HepG2 (cell line): ENCODE data around the gene CDH23. TPM values are rescaled to one million over a fixed set of nuclear protein-coding genes. Genes with fewer than 3 reads are reported as not detected.

ENCODE experiments used
- ATAC-seq: fragments of 200-7000 bp; cut with Tn5 transposase; 3 replicates; pipeline ENCODE4 v1.9.1; 2020; ENCODE audit warnings: mild to moderate bottlenecking, moderate library complexity
- BruUV-seq: library from RNA; stranded (reverse); fragments of 400-500 nt; replicated peaks from 2 replicates; lab custom pipeline; 2021; lab: Mats Ljungman, UMichigan
- CTCF ChIA-PET: fragments of 300-600 bp; formaldehyde crosslinking; extraction: SDS; loops from one replicate; lab custom pipeline; 2021; ENCODE audit warnings: low total read pairs, inconsistent platforms, low intra/inter-chr PET ratio; lab: Yijun Ruan, JAX
- POLR2A ChIA-PET: fragments of 350-600 bp; sonication (Branson Sonifier 250); formaldehyde crosslinking; loops from one replicate; lab custom pipeline; 2020; ENCODE audit warnings: antibody characterized with exemption, inconsistent platforms; lab: Yijun Ruan, JAX
- DNase-seq: peaks from one replicate; pipeline ENCODE4 v3.0.0-alpha.2; 2015; ENCODE audit warnings: low spot score
- FAIRE-seq: peaks from 3 replicates; lab custom pipeline; 2011; peaks lifted over from hg19 to GRCh38; lab: Jason Lieb, UNC
- H2AFZ ChIP-seq: one replicate; pipeline ENCODE4 v1.6.1; 2011; ENCODE audit warnings: low read length, inconsistent platforms
- H3K27ac ChIP-seq: fragments of 300-600 bp; 3 replicates; pipeline ENCODE4 v1.8.0; 2011; ENCODE audit warnings: mixed run types, mild to moderate bottlenecking, mixed read lengths, low read length, inconsistent platforms; ENCODE audit not compliant: insufficient read depth; ENCODE audit errors: extremely low read length
- H3K27me3 ChIP-seq, 2 experiments: fragments of 200-600 bp in 1 of 2; 2 replicates in 1 of 2; 3 replicates in 1 of 2; pipeline versions ENCODE4 v1.6.0 to v1.8.0; 2011; ENCODE audit warnings: low read length in 2 of 2, mild to moderate bottlenecking in 2 of 2, moderate library complexity in 2 of 2, inconsistent platforms in 1 of 2; ENCODE audit not compliant: insufficient read depth in 2 of 2, control insufficient read depth in 1 of 2
- H3K36me3 ChIP-seq, 2 experiments: fragments of 200-600 bp in 1 of 2; replicated peaks in 1 of 2; 2 replicates in 1 of 2; 3 replicates in 1 of 2; pipeline versions ENCODE4 v1.5.1 to v1.8.0; 2011; ENCODE audit warnings: low read length in 2 of 2, inconsistent platforms in 1 of 2; ENCODE audit not compliant: insufficient read depth in 2 of 2, control insufficient read depth in 1 of 2
- H3K4me1 ChIP-seq: 2 replicates; pipeline ENCODE4 v1.5.1; 2012; ENCODE audit warnings: low read length, inconsistent platforms; ENCODE audit not compliant: insufficient read depth
- H3K4me2 ChIP-seq: 2 replicates; pipeline ENCODE4 v1.6.0; 2011; ENCODE audit warnings: low read depth, low read length, inconsistent platforms
- H3K4me3 ChIP-seq, 3 experiments: fragments of 200-600 bp in 1 of 3; sonication (generic), shearing (Covaris generic) in 1 of 3; replicated peaks in 1 of 3; 2 replicates each; pipeline ENCODE4 v1.5.1; 2011 to 2016; ENCODE audit warnings: low read length in 3 of 3, inconsistent platforms in 2 of 3, low read depth in 2 of 3, mild to moderate bottlenecking in 2 of 3, control low read depth in 1 of 3, mixed read lengths in 1 of 3; ENCODE audit not compliant: insufficient read depth in 1 of 3
- H3K79me2 ChIP-seq: one replicate; pipeline ENCODE4 v1.6.1; 2011; ENCODE audit warnings: low read length, inconsistent platforms; ENCODE audit not compliant: insufficient read depth
- H3K9ac ChIP-seq: 2 replicates; pipeline ENCODE4 v1.6.0; 2011; ENCODE audit warnings: mild to moderate bottlenecking, low read depth, low read length, inconsistent platforms; ENCODE audit not compliant: insufficient read depth
- H3K9me3 ChIP-seq: 2 replicates; pipeline ENCODE4 v1.5.1; 2012; ENCODE audit warnings: mild to moderate bottlenecking, low read length
- H4K20me1 ChIP-seq: 2 replicates; pipeline ENCODE4 v1.6.0; 2011; ENCODE audit warnings: inconsistent platforms, mild to moderate bottlenecking, low read length, moderate library complexity; ENCODE audit not compliant: insufficient read depth
- HHEX ChIP-seq: IDR thresholded peaks from 2 replicates; pipeline ENCODE4 v1.6.1; 2016; ENCODE audit warnings: control low read depth
- PRDM10 ChIP-seq: sonication (generic); formaldehyde crosslinking; IDR thresholded peaks from 2 replicates; pipeline ENCODE4 v1.4.0; 2020; ENCODE audit warnings: low read depth, missing genetic modification reagents
- SKI ChIP-seq: fragments of 450-650 bp; IDR thresholded peaks from one replicate; pipeline ENCODE4 v1.6.1; 2018; ENCODE audit warnings: mild to moderate bottlenecking; ENCODE audit not compliant: partially characterized antibody
- ZC3H4 ChIP-seq: sonication (generic); formaldehyde crosslinking; IDR thresholded peaks from 2 replicates; pipeline ENCODE4 v1.4.0; 2020; ENCODE audit warnings: missing genetic modification reagents, borderline replicate concordance
- ZFY ChIP-seq: sonication (generic); formaldehyde crosslinking; IDR thresholded peaks from 2 replicates; pipeline ENCODE4 v1.4.0; 2020; ENCODE audit warnings: missing genetic modification reagents
- ZNF264 ChIP-seq: sonication (generic); formaldehyde crosslinking; IDR thresholded peaks from 2 replicates; pipeline ENCODE4 v1.4.0; 2020; ENCODE audit warnings: missing genetic modification reagents
- ZNF564 ChIP-seq: sonication (generic); formaldehyde crosslinking; IDR thresholded peaks from 2 replicates; pipeline ENCODE4 v1.8.1; 2023; ENCODE audit warnings: mild to moderate bottlenecking, missing genetic modification reagents
- WGBS: methylation state at CpG from one replicate; pipeline ENCODE4 v1.1.6; 2017; ENCODE audit warnings: low lambda C conversion rate; 5-methylcytosine and 5-hydroxymethylcytosine counted together
- in situ Hi-C: cut with HindIII; loops from 2 replicates; pipeline ENCODE4 v1.10.0; 2017; ENCODE audit warnings: low pct_unique_long_range_greater_than_20kb; ENCODE audit not compliant: extremely low pct_ligation_motif_present
- intact Hi-C: fragments of 100-400 bp; cut with micrococcal nuclease; formaldehyde crosslinking; loops from one replicate; pipeline ENCODE4 v1.10.0; 2022; ENCODE audit not compliant: unreplicated experiment
- polyA plus RNA-seq, 8 experiments: library from polyadenylated mRNA; depleted of rRNA in 3 of 8; stranded (reverse) in 7 of 8; unstranded in 1 of 8; fragments of >200 nt; fragmentation: Illumina TruSeq in 4 of 8; extraction: Trizol in 4 of 8; gene quantifications; 2 replicates each; pipeline versions ENCODE4 v1.2.1 to v1.2.3, GENCODE V29; 2011 to 2016; ENCODE audit warnings: low read depth in 4 of 8, missing spikeins in 1 of 8, mixed read lengths in 1 of 8; ENCODE audit not compliant: insufficient read depth in 1 of 8
- total RNA-seq, 5 experiments: library from RNA; depleted of rRNA; stranded (reverse); fragments of >200 nt; fragmentation: Illumina TruSeq; extraction: Trizol; gene quantifications; 2 replicates each; pipeline ENCODE4 v1.2.3, GENCODE V29; 2016; ENCODE audit warnings: low read depth in 1 of 5
- TF ChIP-seq, protein P1 (sequence below), 2 experiments: fragments of 450-650 bp in 1 of 2; sonication (generic) in 1 of 2; formaldehyde crosslinking; IDR thresholded peaks; 2 replicates each; pipeline versions ENCODE4 v1.5.0 to v1.8.0; 2020 to 2022; ENCODE audit warnings: mild to moderate bottlenecking in 1 of 2, missing genetic modification reagents in 1 of 2
- TF ChIP-seq, protein P2 (sequence below): sonication (generic); formaldehyde crosslinking; IDR thresholded peaks from 2 replicates; pipeline ENCODE4 v1.5.1; 2020; ENCODE audit warnings: mild to moderate bottlenecking, missing genetic modification reagents, moderate library complexity

CDH23 gene
- total and polyA plus RNA-seq, 2 of the 13 experiments (the other 11 are each of a cell fraction or from before 2014, with no cell fraction given), result 0.13 TPM; not detected in 1

DNA sequence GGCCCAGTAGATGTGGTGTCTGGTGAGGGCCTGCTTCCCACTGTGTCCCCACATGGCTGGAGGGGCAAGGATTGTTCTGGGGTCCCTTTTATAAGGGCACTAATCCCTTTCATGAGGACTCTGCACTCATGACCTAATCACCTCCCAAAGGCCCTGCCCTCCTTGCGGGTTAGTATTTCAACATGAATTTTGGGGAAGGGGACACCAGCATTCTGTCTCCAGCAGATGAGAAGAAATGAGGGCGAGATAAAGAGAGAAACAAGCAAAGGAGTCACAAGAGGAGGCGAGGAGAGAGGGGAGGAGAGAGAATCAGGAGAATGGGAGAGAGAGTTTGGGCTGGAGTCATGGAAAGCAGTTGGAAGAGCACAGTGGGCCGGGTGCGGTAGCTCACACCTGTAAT, 239.1 kb downstream of the CDH23 start:
- FAIRE-seq, result no peak
- H3K4me1 ChIP-seq, result peaks cover 66% of the 10 kb centered on the region
- no peaks in the 10 kb centered on the region; a peak in 2 of 5 replicates for H3K27me3 ChIP-seq
- no peak for DNase-seq
- TF ChIP-seq HHEX, result no peak
- 0 out of 2 replicates have a peak, but pooled peaks have one; percentile 8 for TF ChIP-seq ZNF564 (CRISPR knock-in tag)
- peak; percentile 94 for TF ChIP-seq ZNF264
- TF ChIP-seq, all 625 proteins: peak for 2
- ATAC-seq, result no peak
- Histone ChIP-seq H3K9me3 (no peaks in the 10 kb centered on the region), H3K36me3 (no peaks in the 10 kb centered on the region), H4K20me1 (no peaks in the 10 kb centered on the region), H3K9ac (no peak overlapping the region), H3K27ac (no peak overlapping the region), H2AFZ (no peak overlapping the region), H3K4me3 (no peak overlapping the region), H3K4me2 (peak overlapping the region; percentile 60), H3K79me2 (no peaks in the 10 kb centered on the region)
- POLR2A ChIA-PET, result no interaction called here
- in situ Hi-C loops (no loop called here), intact Hi-C loops (no loop called here)
- BruUV-seq, result no TSS peak
- WGBS, result 37% methylated on average over 5 of the region's 5 CpGs
- CTCF ChIA-PET, result no interaction called here

- no peaks in the 10 kb centered on the region for H3K79me2 ChIP-seq
- WGBS, result 33% methylated on average over 4 of the region's 5 CpGs
- intact Hi-C loops, result no loop called here
- FAIRE-seq (no peak), DNase-seq (no peak), ATAC-seq (no peak)
- POLR2A ChIA-PET, result no interaction called here
- H3K36me3 ChIP-seq, result no peaks in the 10 kb centered on the region
- no peak overlapping the region for H3K27ac ChIP-seq
- TF ChIP-seq SKI (no peak), ZFY (CRISPR knock-in tag) (peak; percentile 28; the same call in 1 of the 2 replicates), ZC3H4 (CRISPR knock-in tag) (no peak), PRDM10 (CRISPR knock-in tag) (peak; percentile 83)
- TF ChIP-seq, protein P1, sequence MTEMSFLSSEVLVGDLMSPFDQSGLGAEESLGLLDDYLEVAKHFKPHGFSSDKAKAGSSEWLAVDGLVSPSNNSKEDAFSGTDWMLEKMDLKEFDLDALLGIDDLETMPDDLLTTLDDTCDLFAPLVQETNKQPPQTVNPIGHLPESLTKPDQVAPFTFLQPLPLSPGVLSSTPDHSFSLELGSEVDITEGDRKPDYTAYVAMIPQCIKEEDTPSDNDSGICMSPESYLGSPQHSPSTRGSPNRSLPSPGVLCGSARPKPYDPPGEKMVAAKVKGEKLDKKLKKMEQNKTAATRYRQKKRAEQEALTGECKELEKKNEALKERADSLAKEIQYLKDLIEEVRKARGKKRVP (CRISPR knock-in tag; IDR thresholded peaks at IDR 0.05), result no peak
- TF ChIP-seq, protein P2, sequence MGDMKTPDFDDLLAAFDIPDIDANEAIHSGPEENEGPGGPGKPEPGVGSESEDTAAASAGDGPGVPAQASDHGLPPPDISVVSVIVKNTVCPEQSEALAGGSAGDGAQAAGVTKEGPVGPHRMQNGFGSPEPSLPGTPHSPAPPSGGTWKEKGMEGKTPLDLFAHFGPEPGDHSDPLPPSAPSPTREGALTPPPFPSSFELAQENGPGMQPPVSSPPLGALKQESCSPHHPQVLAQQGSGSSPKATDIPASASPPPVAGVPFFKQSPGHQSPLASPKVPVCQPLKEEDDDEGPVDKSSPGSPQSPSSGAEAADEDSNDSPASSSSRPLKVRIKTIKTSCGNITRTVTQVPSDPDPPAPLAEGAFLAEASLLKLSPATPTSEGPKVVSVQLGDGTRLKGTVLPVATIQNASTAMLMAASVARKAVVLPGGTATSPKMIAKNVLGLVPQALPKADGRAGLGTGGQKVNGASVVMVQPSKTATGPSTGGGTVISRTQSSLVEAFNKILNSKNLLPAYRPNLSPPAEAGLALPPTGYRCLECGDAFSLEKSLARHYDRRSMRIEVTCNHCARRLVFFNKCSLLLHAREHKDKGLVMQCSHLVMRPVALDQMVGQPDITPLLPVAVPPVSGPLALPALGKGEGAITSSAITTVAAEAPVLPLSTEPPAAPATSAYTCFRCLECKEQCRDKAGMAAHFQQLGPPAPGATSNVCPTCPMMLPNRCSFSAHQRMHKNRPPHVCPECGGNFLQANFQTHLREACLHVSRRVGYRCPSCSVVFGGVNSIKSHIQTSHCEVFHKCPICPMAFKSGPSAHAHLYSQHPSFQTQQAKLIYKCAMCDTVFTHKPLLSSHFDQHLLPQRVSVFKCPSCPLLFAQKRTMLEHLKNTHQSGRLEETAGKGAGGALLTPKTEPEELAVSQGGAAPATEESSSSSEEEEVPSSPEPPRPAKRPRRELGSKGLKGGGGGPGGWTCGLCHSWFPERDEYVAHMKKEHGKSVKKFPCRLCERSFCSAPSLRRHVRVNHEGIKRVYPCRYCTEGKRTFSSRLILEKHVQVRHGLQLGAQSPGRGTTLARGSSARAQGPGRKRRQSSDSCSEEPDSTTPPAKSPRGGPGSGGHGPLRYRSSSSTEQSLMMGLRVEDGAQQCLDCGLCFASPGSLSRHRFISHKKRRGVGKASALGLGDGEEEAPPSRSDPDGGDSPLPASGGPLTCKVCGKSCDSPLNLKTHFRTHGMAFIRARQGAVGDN, result 0 out of 2 replicates have a peak, but pooled peaks have one; percentile 26
- peak overlapping the region; percentile 60 for H3K4me2 ChIP-seq
- H2AFZ ChIP-seq, result no peak overlapping the region
- H3K4me3 ChIP-seq, result no peak overlapping the region
- no peak overlapping the region for H3K9ac ChIP-seq
- no TSS peak for BruUV-seq
- CTCF ChIA-PET, result no interaction called here
- in situ Hi-C loops, result no loop called here
- no peaks in the 10 kb centered on the region for H4K20me1 ChIP-seq
- no peaks in the 10 kb centered on the region for H3K9me3 ChIP-seq
- no peaks in the 10 kb centered on the region; a peak in 2 of 5 replicates for H3K27me3 ChIP-seq
- peaks cover 66% of the 10 kb centered on the region for H3K4me1 ChIP-seq
Observed at GRCh38 chr10:71636588-71636987, 239.9 kb downstream of the CDH23 start.
